Activated T-cell treated with anti-CD3 and anti-CD28 coated beads for 48 hours (primary cell): ENCODE results near the gene RPL13.

Experiments used
- DNase-seq: peaks from one replicate; pipeline ENCODE4 v3.0.0-alpha.2; 2020; ENCODE audit warnings: low read depth

RPL13 gene

DNA sequence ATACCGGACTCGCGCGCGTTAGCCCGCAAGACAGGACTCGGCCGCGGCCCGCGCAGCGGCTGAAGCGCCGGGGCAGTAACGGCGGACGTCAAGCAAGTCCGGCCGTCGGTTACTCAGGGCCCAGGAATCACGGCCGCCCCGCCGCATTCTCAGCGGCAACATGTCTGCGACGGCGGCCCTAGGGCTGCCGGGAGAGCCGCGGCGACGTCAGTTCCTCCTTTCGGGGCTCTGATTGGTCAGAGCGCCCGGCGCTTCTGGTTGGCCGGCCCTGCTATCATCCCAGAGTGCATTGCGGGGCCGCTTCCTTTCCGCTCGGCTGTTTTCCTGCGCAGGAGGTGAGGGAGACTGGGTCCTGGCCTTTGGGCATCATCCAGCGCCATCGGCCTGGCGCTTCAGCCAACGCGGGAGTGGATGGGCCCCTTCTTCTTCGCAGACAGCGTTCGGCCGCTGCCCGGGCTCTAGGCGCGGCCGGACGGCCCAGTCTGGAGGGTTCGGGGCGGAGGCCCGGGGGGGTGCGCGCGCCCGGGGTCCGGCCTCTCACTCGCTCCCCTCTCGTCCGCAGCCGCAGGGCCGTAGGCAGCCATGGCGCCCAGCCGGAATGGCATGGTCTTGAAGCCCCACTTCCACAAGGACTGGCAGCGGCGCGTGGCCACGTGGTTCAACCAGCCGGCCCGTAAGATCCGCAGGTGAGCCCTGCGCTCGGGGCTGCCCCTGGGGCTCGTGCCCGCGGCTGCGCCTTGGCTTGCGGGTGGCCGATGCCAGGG lies at the start of gene RPL13:
Gene RPL13 (plus strand): TSS at position 305 of the 764 bp plus-strand sequence. CDS start 278 bp downstream, at position 583.
- DNase-seq, result peak; percentile 89

DNA sequence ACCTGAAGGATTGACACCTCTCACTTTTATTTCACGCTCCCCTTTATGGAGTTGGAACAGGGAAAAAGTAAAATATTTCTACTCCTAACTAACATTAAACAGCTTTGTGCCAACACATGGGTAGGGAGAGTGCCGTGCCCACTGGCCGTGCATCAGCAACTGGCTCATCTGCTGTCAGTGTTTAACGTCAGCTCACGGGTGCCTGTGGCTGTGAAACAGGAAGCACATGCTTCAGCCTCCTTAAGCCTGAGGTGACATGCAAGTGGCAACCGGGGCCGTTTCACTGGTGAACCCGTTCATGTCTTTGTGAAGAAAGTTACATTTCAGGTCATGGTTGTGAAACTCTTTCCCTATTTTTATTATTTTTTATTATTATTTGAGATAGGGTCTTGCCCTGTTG lies 49.1 kb upstream of the RPL13 start:
- DNase-seq, result no peak

- DNase-seq, result no peak
These were observed 48.0 kb upstream of the RPL13 start for GRCh38 chr16:89512453-89512852.

DNA sequence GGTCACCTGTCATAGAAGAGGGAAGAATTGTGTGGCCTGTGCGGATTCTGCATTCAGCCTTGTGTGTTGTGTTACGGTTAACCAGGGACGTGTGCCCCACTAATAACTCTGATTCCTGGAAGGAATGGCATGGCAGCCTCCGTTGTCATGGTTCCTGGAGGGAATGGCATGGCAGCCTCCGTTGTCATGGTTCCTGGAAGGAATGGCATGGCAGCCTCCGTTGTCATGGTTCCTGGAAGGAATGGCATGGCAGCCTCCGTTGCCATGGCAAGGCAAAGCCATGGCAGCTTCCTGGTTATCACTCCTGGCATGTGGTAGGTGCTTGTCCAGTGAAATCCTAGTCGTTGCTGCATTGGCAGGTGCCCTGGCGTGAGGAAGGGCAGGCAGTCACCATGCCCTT lies 43.4 kb upstream of the RPL13 start:
- no peak for DNase-seq

DNA sequence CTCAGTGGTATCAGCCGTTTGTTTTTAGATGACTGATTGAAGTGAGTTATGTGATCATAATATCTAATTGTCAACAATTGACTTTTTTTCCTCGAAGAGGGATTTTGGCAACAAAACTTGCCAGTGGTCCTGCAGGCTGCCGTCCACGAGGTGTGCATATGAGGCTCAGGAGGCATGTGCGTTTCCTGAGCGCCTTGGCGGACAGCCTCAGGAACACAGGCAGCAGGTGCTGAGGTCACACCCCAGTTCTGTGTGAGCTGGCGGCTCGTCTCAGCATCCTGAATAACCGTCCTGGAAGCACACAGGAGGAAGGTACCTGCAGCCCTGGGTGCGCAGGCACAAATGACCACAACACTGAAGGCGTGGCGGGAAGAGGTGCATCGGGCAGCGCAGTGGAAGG lies 40.6 kb upstream of the RPL13 start:
- no peak for DNase-seq

DNA sequence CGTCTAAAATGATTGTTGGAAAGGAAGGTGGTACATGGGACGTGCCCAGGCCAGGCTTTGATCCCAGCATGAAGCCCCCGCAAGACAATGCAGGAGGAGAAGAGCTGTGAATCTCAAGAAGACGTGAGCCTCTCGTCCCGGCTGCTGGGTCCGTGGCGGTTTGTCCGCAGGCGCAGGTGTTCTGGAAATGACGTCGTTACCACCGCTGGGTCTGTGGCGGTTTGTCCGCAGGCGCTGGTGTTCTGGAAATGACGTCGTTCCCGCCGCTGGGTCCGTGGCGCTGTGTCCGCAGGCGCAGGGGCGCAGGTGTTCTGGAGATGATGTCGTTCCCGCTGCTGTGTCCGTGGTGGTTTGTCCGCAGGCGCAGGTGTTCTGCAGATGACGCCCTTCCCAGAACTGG lies 38.2 kb upstream of the RPL13 start:
- no peak for DNase-seq

DNA sequence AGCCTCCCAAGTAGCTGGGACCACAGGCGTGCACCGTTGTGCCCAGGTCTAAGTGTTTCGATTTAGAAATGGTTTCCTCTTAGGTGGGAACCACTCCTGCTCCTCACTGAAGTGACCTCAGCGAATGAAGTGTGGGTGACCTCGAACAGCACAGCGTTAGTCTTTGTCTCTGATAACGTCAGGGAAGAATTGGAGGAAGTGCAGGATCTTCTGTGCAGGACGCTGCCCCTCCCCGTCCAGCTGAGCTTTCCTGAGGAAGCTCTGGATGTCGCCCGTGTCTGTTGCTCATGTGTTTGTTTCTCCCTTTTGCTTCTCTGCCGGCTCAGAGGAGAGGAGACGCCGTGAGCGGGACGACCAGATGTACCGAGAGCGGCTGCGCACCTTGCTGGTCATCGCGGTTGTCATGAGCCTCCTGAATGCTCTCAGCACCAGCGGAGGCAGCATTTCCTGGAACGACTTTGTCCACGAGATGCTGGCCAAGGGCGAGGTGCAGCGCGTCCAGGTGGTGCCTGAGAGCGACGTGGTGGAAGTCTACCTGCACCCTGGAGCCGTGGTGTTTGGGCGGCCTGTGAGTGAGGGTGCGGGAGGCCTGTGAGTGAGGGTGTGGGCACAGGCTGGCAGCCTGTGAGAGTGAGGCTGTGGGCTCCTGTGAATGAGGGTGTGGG lies 36.7 kb upstream of the RPL13 start:
- no peak for DNase-seq

- no peak for DNase-seq
These were observed 35.2 kb upstream of the RPL13 start for GRCh38 chr16:89525146-89525913.

- DNase-seq, result no peak
These were observed 31.4 kb upstream of the RPL13 start for GRCh38 chr16:89529097-89529496.

DNA sequence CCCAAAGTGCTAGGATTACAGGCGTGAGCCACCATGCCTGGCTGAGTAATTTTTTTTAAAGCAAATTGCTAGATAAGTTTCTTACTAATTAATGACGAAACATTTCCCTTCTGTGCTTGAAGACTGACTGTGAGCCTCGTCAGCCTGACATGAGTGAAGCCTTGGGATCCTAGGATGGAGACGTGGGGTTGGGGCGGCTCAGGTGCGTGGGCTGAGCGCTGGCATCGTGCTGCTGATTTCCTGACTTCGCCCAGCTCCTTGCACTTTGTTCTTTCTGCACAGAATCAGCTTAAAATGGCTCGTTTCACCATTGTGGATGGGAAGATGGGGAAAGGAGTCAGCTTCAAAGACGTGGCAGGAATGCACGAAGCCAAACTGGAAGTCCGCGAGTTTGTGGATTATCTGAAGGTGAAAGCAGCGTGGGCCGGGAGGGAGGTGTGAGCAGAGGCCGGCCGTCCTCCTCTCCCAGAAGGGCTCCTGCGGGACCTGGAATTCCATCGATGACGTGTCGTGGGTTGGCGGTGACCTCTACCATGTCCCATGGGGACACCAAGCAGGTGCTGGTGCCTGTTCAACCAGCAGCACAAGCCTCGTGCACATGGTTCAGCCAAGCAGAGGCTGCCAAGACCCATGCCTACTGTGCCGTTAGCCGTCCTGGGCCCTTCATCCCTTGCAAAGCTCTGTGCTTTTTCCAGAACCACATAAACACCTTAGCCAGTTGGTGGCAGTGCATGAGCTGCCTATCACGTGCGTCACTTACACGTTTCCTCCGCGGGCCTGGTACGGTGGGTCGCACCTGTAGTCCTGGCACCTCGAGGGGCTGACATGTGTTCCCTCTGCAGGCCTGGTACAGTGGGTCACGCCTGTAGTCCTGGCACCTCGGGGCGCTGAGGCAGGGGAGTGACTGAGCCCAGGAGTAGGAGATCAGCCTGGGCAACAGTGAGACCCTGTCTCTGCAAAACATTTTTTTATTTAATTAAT lies 29.8 kb upstream of the RPL13 start:
- no peak for DNase-seq

- no peak for DNase-seq
These were observed 28.5 kb upstream of the RPL13 start for GRCh38 chr16:89531821-89532526.

GRCh38 chr16:89534252-89534756 lies 26.2 kb upstream of the RPL13 start:
- no peak for DNase-seq

DNA sequence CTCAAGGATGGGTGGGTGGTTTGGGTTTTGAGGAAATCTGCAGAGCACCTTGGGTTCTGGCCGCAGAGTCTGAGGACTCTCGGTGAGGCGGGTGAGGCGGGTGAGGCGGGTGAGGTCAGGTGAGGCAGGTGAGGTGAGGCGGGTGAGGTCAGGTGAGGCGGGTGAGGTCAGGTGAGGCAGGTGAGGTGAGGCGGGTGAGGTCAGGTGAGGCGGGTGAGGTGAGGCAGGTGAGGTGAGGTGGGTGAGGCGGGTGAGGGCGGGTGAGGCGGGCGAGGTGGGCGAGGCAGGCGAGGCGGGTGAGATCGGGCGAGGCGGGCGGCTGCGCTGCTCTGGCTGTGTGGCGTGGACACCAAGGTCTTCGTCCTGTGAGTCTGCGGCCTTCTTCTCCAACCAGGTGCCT lies 24.1 kb upstream of the RPL13 start:
- no peak for DNase-seq

- DNase-seq, result no peak
These were observed 23.5 kb upstream of the RPL13 start for GRCh38 chr16:89536886-89537548.

- no peak for DNase-seq
These were observed 22.9 kb upstream of the RPL13 start for GRCh38 chr16:89537549-89537925.

DNA sequence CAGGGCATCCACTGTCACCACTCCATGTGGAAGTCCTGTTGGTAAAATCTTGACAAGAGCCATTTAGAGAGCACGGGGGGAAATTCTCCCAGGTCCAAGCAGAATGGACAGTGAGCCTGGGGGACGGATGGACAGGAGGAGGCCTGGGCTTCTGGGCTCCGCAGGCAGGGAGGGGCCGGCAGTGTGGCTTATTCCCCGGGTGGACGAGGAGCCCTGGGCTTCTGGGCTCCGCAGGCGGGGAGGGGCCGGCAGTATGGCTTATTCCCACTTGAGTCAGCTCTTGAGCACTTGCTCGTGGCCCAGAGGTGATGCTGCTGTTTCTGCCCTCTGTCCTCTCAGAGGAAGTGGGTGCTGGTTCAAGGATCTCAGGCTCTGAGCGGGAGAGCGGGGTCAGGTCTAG lies 22.2 kb upstream of the RPL13 start:
- DNase-seq, result no peak

- DNase-seq, result no peak
These were observed 19.9 kb upstream of the RPL13 start for GRCh38 chr16:89540557-89540956.

- DNase-seq, result no peak
These were observed 18.7 kb upstream of the RPL13 start for GRCh38 chr16:89541792-89542191.

GRCh38 chr16:89544113-89544512 lies 16.4 kb upstream of the RPL13 start:
- no peak for DNase-seq

DNA sequence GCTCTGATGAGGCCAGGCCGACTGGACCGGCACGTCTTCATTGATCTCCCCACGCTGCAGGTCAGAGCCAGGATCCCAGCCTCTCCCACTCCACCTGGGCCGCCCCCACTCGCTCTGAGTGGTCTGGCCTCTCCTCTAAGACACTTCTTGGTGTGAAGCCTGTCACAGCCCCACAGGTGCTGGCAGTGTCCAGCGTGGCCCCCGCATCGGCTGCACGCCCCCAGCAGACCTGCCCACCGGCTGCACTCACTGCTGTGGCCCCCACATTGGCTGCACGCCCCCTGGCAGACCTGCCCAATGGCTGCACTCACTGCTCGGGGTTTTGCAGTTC lies 15.8 kb upstream of the RPL13 start:
- DNase-seq, result no peak
